Posterior cingulate gyrus (tissue), 11 donors: ENCODE data around the gene UFD1.
A peak's percentile ranks its signal among the peaks of the same experiment; 100 is the strongest.

Source experiments
- DNase-seq, 10 donors: peaks; one replicate each; pipeline versions ENCODE4 v3.0.0 to v3.0.0-alpha.2; 2020 to 2021; ENCODE audit warnings: mixed read lengths in 3 of 10
- intact Hi-C: fragments of 100-400 bp; cut with DNase I; formaldehyde crosslinking; loops from one replicate; pipeline ENCODE4 v1.15.1; 2023

UFD1 gene

GRCh38 chr22:19498154-19498865, 19.3 kb upstream of the UFD1 start:
- DNase-seq, result peak in 1 of 10 donors; percentile 64
- intact Hi-C loops, result no loop called here

GRCh38 chr22:19497245-19497644, 18.3 kb upstream of the UFD1 start:
- intact Hi-C loops, result no loop called here
- no peak for DNase-seq

- intact Hi-C loops, result no loop called here
Measured at GRCh38 chr22:19496324-19496630, 17.3 kb upstream of the UFD1 start.

GRCh38 chr22:19495562-19496323, 16.8 kb upstream of the UFD1 start:
- no peak for DNase-seq
- intact Hi-C loops, result no loop called here

More at GRCh38 chr22:19496324-19496630, 17.3 kb upstream of the UFD1 start:
- DNase-seq, result no peak

- intact Hi-C loops, result no loop called here
- no peak for DNase-seq
Measured at GRCh38 chr22:19494676-19495173, 15.7 kb upstream of the UFD1 start.

GRCh38 chr22:19494001-19494560, 15.1 kb upstream of the UFD1 start:
- DNase-seq, result peak in 1 of 10 donors; percentile 60
- intact Hi-C loops, result no loop called here

GRCh38 chr22:19492504-19493174, 13.6 kb upstream of the UFD1 start:
- no peak for DNase-seq
- intact Hi-C loops, result no loop called here

- DNase-seq, result no peak
- intact Hi-C loops, result no loop called here
Measured at GRCh38 chr22:19490628-19491230, 11.7 kb upstream of the UFD1 start.

GRCh38 chr22:19488884-19489843, 10.2 kb upstream of the UFD1 start:
- no peak for DNase-seq
- intact Hi-C loops, result no loop called here

- DNase-seq, result no peak
- intact Hi-C loops, result no loop called here
Measured at GRCh38 chr22:19488285-19488684, 9.3 kb upstream of the UFD1 start.

GRCh38 chr22:19483481-19484244, 4.7 kb upstream of the UFD1 start:
- no peak for DNase-seq
- intact Hi-C loops, result no loop called here

- intact Hi-C loops, result no loop called here
- no peak for DNase-seq
Measured at GRCh38 chr22:19482297-19482696, 3.3 kb upstream of the UFD1 start.

GRCh38 chr22:19480789-19481188, 1.8 kb upstream of the UFD1 start:
- intact Hi-C loops, result no loop called here
- DNase-seq, result no peak

- no peak for DNase-seq
- intact Hi-C loops, result no loop called here
Measured at GRCh38 chr22:19480173-19480568, 1.2 kb upstream of the UFD1 start.

- peak; percentile 93 to 99 (median 96) for DNase-seq
- intact Hi-C loops, result loop anchor here (5.0 to 10.0 kb wide), 3 partner anchors 47 to 525 kb away; partner anchors contain the start of genes HIRA and MRPL40
Measured at GRCh38 chr22:19479355-19480172, 571 bp upstream of the UFD1 start, which contains the start of gene CDC45. Gene CDC45, plus strand, starts transcription at chr22:19479920. Its CDS starts 49 bp downstream, at chr22:19479969.

- intact Hi-C loops, result loop anchor here (5.0 to 10.0 kb wide), 3 partner anchors 46 to 523 kb away; partner anchors contain the start of genes HIRA and MRPL40
- DNase-seq, result no peak
Measured at GRCh38 chr22:19478045-19478900, 720 bp downstream of the UFD1 start.
